ENCODE results near the gene POLA1. TPM values are rescaled to one million over a fixed set of nuclear protein-coding genes. Genes with fewer than 3 reads are reported as not detected.

POLA1 gene
- total and polyA plus RNA-seq, 2 of the 4 experiments (the other 2 are of a cell fraction): 4.0 to 15.1 TPM

DNA sequence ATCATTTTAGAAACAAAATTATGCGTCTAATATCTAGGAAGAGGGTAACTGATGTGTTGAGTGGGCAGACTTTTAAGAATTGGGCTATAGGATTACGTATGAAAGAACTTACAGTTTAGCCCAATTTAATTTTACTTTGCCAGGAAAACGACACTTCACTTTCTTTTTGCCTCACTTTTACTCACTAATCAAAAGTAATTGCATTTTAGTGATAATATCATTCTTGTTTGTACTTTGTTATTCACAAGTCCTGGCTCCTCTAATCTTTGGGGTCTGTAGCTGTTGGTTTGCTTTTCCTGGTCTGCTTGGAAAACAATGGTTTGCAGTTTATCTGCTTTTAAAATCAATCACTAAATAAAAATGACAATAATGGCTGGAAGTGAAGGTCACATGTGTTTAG, 325.0 kb downstream of the POLA1 start:
- Histone ChIP-seq H2BK120ac (ENCODE audit: low read depth, low read length) (no peak overlapping the region), H3K56ac (ENCODE audit: extremely low read depth, insufficient read depth, low read length) (no peak overlapping the region), H3K9ac (ENCODE audit: low read depth, low read length) (no peak overlapping the region), H3K36me3 (ENCODE audit: control insufficient read depth, insufficient read depth, low read length) (no peaks in the 10 kb centered on the region), H3K9me1 (ENCODE audit: insufficient read depth, low read length) (no peaks in the 10 kb centered on the region), H2AK5ac (ENCODE audit: low read depth, low read length) (no peak overlapping the region), H3K4ac (ENCODE audit: low read depth, low read length) (no peak overlapping the region), H4K20me1 (ENCODE audit: insufficient read depth, low read length) (no peaks in the 10 kb centered on the region; the same call in 1 of the 2 replicates), H3K18ac (ENCODE audit: low read depth, low read length) (no peak overlapping the region), H4K91ac (ENCODE audit: insufficient read depth, low read depth, low read length) (no peak overlapping the region), H3K4me3 (ENCODE audit: insufficient read depth, low read depth, low read length) (no peak overlapping the region), H2BK20ac (ENCODE audit: low read depth, low read length) (no peak overlapping the region), H3K4me1 (ENCODE audit: control insufficient read depth, insufficient read depth, low read length) (no peaks in the 10 kb centered on the region; the same call in 1 of the 2 replicates), H2AK9ac (replicated peaks; ENCODE audit: low read depth, low read length, poor library complexity) (no peak overlapping the region), H3K79me1 (ENCODE audit: low read depth in 1 of 2, low read length in 2 of 2) (no peaks in the 10 kb centered on the region), H3K23ac (ENCODE audit: low read depth, low read length) (no peak overlapping the region), H3K27ac (ENCODE audit: insufficient read depth, low read length) (no peak overlapping the region), H2BK5ac (ENCODE audit: low read depth, low read length, poor library complexity, severe bottlenecking) (no peak overlapping the region), H2BK15ac (ENCODE audit: low read depth, low read length) (no peak overlapping the region), H2AFZ (replicated peaks; ENCODE audit: low read length, poor library complexity) (no peak overlapping the region), H4K5ac (ENCODE audit: low read depth, low read length) (no peak overlapping the region), H3K4me2 (ENCODE audit: low read depth, low read length) (no peak overlapping the region), H3K14ac (replicated peaks; ENCODE audit: low read depth, low read length) (no peak overlapping the region), H3K27me3 (ENCODE audit: control insufficient read depth, insufficient read depth, low read length) (peaks cover 88% of the 10 kb centered on the region), H4K8ac (ENCODE audit: low read depth in 2 of 2, low read length in 2 of 2) (no peak overlapping the region), H3K9me3 (ENCODE audit: control insufficient read depth, insufficient read depth, low read length) (peaks cover 12% of the 10 kb centered on the region; the same call in 1 of the 2 replicates)
- BruUV-seq (replicated peaks): no TSS peak
- ChIA-PET POLR2A (ENCODE audit: unreplicated experiment) (no interaction called here), CTCF (no interaction called here)
- WGBS, 2 experiments (ENCODE audit: extremely low coverage in 2 of 2, insufficient read length in 1 of 2): no CpG with 5 or more reads among the region's 3 CpGs
- in situ Hi-C loops (cut with MboI; ENCODE audit: low sequenced_read_pairs): no loop called here
- no peak for ATAC-seq (ENCODE audit: low read depth)
- dilution Hi-C loops (cut with HindIII; ENCODE audit: low sequenced_read_pairs, unreplicated experiment): no loop called here
- intact Hi-C loops (cut with micrococcal nuclease): no loop called here
- no peak for DNase-seq
- no peak for TF ChIP-seq RAD21 (IDR thresholded peaks at IDR 0.05; ENCODE audit: low read length)
- TF ChIP-seq MAFK (IDR thresholded peaks at IDR 0.05; ENCODE audit: low read depth, low read length): no peak
- no peak for TF ChIP-seq MXI1 (IDR thresholded peaks at IDR 0.05; ENCODE audit: borderline replicate concordance, low read depth, low read length)
- no peak for TF ChIP-seq FOS (IDR thresholded peaks at IDR 0.05; ENCODE audit: low read depth, low read length)
- no peak for TF ChIP-seq SMC3 (IDR thresholded peaks at IDR 0.05; ENCODE audit: low read depth, low read length)
- TF ChIP-seq, protein P1, sequence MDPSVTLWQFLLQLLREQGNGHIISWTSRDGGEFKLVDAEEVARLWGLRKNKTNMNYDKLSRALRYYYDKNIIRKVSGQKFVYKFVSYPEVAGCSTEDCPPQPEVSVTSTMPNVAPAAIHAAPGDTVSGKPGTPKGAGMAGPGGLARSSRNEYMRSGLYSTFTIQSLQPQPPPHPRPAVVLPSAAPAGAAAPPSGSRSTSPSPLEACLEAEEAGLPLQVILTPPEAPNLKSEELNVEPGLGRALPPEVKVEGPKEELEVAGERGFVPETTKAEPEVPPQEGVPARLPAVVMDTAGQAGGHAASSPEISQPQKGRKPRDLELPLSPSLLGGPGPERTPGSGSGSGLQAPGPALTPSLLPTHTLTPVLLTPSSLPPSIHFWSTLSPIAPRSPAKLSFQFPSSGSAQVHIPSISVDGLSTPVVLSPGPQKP (IDR thresholded peaks at IDR 0.05; ENCODE audit: borderline replicate concordance, low read depth, low read length): no peak
- TF ChIP-seq CHD1 (IDR thresholded peaks at IDR 0.05; ENCODE audit: low read depth, low read length): no peak
- TF ChIP-seq RFX5 (IDR thresholded peaks at IDR 0.05; ENCODE audit: low read depth, low read length): no peak
- TF ChIP-seq, protein P2, sequence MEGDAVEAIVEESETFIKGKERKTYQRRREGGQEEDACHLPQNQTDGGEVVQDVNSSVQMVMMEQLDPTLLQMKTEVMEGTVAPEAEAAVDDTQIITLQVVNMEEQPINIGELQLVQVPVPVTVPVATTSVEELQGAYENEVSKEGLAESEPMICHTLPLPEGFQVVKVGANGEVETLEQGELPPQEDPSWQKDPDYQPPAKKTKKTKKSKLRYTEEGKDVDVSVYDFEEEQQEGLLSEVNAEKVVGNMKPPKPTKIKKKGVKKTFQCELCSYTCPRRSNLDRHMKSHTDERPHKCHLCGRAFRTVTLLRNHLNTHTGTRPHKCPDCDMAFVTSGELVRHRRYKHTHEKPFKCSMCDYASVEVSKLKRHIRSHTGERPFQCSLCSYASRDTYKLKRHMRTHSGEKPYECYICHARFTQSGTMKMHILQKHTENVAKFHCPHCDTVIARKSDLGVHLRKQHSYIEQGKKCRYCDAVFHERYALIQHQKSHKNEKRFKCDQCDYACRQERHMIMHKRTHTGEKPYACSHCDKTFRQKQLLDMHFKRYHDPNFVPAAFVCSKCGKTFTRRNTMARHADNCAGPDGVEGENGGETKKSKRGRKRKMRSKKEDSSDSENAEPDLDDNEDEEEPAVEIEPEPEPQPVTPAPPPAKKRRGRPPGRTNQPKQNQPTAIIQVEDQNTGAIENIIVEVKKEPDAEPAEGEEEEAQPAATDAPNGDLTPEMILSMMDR (conservative IDR thresholded peaks at IDR 0.05; ENCODE audit: low read depth, low read length): no peak
- TF ChIP-seq BHLHE40 (IDR thresholded peaks at IDR 0.05; ENCODE audit: low read depth, low read length): no peak
- no peak for TF ChIP-seq CEBPB (IDR thresholded peaks at IDR 0.05; ENCODE audit: low read depth, low read length)
- TF ChIP-seq POLR2A (IDR thresholded peaks at IDR 0.05; ENCODE audit: low read depth, low read length): no peak

Data from IMR-90 (cell line).